GM18861 (cell line): ENCODE measurements around the gene SETD2.
"Not testable (repeated sequence)": the region's sequence is repeated elsewhere in the genome, so short reads cannot be mapped to it uniquely, and the experiment has no call there.

ENCODE experiments used
- ATAC-seq: cut with Tn5 transposase; IDR thresholded peaks from one replicate; pipeline ENCODE4 v1.9.1; 2021; ENCODE audit not compliant: unreplicated experiment

The SETD2 gene

DNA sequence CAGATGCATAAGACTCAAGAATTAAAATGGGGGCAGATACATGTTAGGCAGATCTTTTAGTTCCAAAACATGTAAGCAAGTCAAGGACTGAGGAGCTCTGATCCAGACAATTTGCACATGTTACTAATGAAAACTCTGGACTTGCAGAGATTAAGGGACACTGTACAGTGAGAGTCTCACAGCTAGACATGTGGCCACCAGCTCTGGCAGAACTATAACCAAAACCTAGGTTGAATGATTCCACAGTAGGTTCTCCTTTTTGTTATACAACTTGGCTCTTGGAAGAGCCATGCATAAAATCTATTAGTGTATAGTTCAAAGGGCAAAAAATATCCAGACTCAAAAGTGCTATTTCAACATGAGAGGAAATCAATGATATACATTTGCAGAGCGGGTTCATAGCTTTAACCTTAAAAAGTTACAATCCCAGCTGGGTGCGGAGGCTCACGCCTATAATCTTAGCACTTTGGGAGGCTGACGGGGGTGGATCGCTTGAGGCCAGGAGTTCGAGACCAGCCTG, 61.8 kb downstream of the SETD2 start:
- ATAC-seq = no peak

DNA sequence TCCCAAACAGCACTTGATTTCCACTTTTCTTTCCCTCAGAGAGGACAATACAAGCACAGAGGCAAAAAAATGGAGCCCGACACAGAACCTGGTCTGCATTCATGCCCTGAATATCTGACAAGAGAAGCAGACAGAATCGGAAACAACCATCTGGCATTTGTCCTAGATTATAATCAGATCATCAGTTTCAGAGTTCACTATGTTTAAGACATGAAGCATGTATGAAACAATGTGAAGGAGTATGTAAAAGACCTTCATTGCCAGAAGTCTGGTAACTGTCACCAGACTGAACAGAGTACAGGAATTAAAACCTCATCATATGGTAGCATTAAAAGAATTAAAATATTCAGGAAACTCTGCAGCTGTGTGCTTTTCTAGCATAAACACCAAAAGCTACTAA, 65.0 kb downstream of the SETD2 start:
- ATAC-seq = no peak

DNA sequence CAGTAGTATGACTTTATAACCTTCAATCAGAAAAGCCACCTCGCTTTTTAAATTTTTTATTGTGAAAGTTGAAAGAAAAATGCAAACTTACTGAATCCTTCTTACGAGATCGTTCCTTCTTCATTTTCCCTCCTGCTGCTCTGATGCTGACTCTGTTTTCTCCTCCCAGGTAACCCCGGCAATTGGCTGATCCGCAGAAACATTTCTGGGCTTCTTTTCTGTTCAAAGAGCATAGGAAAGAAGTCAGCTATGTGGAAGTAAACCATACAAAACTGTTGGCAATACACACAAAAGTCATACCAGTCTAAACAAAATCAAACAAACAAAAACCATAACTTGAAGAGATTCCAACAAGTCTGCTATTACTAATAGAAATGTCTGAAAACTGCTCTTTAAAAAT, 66.0 kb downstream of the SETD2 start:
- no peak for ATAC-seq

DNA sequence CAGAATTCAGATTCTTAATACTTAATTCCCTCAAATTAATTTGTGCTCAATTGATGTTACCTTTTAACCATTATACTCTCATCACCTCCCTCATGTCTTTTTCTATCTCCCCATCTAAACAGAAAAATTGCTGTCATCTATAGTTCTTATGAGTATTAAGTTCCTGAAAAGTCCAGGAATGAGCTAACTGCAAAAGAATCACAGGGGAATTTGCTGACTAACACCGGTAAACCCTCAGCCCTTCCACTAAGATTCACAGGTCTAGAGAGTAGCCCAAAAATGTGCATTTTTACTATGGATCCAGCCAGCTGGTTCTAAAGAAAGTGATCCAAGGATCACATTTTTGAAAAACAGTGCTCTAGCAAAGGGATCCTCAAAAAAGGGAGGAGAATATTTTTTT, 67.0 kb downstream of the SETD2 start:
- no peak for ATAC-seq

DNA sequence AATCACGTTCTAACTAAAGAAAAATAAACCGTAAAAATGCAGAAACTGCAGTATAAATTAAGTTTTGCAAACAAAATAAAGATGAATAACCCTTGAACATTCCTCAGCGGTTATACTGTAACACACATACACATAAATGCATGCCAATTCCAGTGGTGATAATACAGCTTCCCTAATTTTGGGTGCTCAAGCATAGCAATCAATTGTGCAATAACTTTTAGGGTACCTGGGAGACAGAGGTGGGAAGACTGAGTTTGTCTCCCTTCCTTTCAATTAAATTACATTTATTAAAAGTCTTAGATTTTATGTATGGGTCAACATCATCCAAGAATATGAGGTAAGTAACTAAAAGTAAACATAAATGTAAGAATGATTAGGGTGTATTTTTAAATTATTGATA, 71.8 kb downstream of the SETD2 start:
- no peak for ATAC-seq

DNA sequence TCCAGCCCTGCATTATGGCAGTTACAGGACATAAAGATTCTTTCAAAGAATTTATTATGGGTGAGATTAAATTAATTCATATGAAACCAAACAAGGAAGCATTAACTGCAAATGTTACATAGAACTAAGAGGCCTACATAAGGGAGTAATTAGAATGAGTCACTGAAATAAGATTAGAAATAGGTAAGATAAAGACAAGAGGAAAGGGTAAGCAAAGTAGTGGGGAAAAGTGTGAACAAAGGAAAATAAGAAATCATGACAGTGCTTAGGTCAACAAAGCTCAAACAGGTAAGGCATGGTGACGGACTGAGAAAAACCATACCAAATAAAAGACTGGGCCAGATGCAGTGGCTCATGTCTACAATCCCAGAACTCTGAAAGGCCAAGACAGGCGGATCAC, 74.3 kb downstream of the SETD2 start:
- no peak for ATAC-seq

DNA sequence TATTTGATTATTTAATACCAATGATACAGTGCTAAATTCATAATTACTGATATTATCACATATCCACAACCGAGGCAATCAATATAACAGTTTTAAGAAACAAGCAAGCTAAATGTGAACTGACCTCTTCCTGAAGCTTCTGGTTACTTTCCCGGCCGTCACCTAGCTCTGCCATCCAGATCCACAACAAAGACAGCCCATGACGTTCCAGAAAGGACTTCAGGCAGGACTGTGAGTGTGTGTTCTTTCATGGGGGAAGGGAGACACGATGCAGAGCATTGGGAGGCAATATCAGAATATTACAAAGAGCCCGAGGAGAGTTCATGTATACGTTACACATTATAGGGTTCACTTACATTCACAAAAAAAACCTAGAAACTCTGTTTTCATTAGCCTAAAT, 77.8 kb downstream of the SETD2 start:
- ATAC-seq = no peak

DNA sequence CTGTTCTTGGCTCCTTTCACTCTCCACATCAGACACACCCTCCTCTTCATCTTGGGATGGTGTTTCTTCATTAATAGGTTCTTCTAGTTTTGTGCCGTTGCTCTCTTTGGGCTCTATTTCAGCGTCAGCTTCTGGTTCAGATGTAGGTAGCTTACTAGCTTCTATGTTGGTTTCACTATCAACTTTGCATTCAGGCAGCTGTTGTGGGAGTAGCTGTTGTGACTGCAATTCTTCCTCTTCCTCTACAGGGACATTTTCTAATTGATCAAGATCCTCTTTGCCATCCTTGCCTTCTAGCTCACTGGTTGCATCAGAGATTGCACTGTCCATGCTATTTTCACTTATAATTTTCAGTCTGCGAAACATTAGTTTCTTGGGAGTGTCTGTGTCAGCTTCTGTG, 80.1 kb downstream of the SETD2 start:
- ATAC-seq = no peak

DNA sequence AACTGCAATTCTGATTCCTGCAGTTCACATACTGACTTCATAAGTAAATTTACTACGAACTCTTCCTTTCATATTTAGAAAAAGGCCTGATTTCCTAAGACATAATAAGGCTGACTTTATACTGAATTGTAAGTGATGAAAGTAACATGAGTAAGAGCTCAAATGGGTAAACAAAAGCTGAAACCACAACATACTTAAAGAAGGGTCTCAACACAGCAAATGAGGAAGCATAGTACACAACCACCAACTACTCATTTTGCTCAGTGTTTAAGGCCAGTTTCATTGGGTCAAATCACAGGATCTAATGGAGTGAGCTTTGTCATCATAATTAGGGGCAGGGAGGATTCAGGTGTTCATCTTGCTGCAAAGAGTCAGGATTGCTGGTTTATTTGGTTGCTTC, 81.4 kb downstream of the SETD2 start:
- no peak for ATAC-seq

DNA sequence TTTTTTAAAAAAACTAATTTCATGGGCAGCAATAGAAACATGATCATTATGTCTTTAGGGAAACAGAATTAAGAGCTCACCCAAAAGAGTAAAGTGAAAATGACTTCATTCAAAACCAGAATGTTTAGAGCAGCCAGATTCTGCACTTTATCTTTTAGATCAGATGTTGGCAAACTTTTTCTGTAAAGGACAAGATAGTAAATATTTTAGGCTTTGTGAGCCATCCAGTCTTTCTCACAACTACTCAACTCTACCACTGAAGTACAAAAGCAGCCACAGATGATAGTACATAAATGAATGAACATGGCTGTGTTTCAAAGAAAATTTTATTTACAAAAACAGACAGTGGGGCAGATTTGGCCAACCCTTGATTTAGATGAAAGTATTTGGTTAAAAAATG, 84.5 kb downstream of the SETD2 start:
- no peak for ATAC-seq

DNA sequence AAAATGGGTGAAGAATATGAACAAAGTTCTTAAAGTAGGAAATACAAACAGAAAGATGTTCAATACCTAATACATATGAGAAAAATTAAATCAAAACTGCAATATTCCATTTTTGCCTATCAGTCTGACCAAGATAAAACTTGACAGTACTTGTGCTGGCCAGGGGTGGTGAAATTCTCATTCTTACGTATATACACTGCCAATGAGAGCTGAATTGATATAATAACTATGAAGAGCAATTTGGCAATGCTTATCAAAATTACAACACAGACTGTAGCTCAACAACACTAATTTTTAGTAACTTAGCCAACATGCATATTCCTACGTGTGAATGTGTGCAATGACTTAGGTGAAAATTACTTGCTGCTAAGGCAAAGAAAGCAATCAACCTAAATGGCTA, 90.2 kb downstream of the SETD2 start:
- no peak for ATAC-seq

DNA sequence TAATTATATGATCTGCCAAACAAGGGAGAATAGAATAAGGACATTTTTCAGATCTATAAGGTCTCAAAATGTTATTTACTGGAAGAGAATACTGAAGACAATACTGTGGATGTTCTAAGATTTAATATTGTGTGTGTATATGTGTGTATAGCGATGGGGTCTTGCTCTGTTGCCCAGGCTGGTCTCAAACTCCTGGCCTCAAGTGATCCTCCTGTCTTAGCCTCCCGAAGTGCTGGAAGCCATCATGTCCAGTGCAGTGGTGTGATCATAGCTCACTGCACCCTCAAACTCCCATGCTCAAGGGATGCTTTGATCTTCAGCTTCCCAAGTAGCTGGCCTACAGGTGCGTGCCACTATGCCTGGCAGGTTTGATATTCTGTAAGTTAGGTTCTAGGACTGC, 93.1 kb downstream of the SETD2 start:
- ATAC-seq = no peak

DNA sequence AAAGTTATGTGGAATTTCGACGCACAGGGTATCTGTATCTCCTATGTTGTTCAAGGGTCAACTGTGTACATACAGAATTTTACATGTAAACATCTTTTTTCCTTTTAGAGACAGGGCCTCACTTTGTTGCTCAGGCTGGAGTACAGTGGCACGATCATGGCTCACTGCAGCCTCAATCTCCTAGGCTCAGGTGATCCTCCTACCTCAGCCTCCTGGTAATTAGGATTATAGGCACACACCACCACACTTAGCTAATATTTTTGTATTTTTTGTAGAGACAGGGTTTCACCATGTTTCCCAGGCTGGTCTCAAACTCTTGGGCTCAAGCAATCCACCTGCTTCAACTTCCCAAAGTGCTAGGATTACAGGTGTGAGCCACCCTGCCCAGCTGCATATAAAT, 97.7 kb downstream of the SETD2 start:
- ATAC-seq = not testable (repeated sequence)

DNA sequence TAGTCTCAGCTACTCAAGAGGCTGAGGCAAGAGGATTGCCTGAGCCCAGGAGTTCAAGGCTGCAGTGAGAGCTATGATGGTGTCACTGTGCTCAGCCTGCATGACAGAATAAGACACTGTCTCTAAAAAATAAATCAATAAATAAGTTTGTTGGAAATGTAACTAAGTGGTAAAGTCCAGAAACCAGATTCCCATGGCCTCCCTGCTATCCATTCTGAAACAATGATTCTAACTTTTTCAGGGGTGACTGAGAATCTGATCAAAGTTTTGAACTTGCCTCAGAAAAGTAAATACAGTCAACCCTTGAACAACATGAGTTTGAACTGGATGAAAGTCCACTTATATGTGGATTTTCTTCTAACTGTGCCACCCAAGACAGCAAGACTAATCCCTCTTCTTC, 98.2 kb downstream of the SETD2 start:
- no peak for ATAC-seq

DNA sequence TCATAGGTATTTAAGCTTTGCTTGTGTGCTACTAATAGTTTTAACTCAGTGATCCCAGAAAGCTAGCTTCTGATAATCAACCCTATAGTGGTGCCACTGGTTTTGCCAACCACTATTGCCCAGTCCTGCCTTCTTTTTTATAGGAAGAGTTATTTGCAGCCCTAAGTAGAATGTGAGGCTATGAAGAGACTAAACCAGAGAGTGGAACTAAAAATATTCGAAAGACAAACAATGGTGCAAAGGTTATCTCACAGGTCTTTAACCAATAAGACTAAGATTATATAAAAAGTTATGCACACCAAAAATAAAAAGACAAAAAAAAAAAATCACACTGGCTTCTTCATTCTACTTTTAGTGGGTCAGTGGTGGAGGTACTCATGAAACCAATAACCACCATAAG, 98.9 kb downstream of the SETD2 start:
- ATAC-seq = no peak

DNA sequence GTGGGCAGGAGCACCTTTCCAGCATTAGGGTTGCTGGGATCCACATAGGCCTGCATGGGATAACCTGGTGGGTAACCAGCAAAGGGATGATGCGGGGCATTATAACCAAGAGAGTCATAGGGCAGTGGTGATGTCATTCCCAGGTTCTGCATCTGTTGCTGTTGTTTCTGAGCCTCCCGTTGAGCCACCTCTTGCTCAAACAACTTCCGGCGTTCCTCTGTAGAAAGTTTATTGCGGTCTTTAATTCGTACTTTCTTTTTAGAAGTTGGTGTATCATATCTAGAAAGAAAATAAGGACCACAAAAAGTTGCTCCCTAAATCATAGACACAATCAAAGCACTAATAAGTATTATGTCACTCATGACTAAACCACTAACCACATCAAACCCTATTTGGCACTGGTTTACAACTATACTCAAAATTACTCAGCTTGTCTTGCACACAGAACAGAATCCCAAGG, 106.7 kb downstream of the SETD2 start:
- no peak for ATAC-seq

DNA sequence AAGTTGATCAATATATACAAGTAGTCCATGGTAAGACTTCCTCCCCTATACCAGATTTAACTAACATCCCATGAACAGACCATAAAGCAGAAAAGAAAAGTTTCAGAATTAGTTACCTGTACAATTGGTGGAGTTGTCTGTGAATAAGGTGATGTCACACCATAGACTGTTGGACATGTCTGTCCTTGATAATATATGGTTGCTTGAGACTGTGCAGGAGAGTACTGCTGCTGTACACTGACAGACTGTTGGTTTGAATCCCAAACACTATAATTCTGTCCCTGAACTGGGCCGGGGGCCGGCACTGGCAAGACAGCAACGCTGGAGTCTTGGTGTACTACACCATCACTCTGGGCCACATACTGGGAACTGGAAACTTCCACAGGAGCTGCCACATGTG, 107.2 kb downstream of the SETD2 start:
- no peak for ATAC-seq

DNA sequence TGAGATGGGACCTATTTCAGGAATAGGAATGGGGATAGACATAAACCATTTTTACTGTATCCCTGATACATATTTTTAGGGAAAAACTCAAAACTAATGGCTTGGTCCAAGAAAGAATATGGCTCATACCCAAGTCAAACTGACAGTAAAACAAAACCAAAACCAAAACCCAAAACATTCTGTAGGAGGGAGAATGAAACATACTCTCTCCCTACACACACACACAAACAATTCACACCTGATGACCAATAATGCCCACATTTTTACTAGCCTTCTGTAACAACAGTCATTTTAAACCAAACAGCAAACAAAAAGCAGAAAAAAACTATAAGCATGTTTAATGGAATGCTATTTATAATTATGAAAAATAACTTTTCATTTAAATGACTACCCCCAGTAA, 109.5 kb downstream of the SETD2 start:
- ATAC-seq = no peak

DNA sequence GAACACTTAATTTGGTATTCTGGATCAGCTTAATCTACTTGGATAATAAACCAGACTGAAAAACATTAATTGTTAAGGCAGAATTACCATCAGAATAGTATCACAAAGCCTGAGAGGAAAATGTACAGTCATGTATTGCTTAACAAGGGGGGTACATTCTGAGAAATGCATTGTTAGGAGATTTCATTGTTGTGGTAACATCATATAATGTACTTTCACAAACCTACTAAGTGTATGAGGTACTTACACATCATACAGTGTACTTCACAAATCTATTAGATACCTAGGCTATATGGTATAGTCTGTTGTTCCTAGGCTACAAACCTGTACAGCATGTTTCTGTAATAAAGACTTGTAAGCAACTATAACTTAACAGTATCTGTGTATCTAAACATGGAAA, 116.2 kb downstream of the SETD2 start:
- ATAC-seq = no peak

DNA sequence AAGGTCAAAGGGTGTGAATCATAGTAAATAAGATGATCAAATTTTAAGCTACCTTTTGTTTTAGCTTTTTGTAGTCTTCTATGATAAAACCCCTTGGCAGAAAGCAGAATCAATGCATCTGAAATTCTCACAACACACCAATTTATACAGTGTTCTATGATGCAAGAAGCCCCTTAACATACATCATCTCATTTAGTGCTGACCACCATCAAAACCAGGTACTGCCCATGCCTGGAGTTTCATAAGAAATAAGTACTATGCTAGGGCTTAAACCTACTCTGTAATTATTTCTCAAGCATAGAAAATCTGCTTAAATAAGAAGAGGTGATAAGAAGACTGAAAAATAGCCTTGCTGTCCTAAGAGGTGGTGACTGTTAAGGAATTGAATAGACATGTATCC, 116.8 kb downstream of the SETD2 start:
- no peak for ATAC-seq

DNA sequence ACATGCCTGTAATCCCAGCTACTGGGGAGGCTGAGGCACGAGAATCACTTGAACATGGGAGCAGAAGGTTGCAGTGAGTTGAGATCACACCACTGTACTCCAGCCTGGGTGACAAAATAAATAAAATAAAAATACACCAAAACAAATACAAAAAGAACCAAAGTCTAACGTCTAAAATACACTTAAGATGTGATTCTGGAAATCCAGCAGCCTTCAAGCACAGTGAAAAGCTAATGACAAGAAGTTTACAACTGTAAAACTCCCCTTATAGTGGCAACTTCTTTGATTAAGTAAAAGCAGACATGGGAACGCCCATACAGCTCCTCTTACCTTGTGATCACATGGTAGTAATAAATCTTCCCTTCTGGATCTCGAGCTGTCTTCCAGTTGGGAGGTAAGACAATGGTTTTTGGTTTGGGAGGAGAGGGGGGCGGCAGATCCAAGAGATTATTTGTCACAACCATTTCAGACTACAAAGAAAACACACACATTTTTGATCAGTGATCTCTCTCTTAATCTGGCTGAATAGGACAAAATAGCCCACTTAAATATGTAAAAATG, 121.6 kb downstream of the SETD2 start:
- no peak for ATAC-seq

DNA sequence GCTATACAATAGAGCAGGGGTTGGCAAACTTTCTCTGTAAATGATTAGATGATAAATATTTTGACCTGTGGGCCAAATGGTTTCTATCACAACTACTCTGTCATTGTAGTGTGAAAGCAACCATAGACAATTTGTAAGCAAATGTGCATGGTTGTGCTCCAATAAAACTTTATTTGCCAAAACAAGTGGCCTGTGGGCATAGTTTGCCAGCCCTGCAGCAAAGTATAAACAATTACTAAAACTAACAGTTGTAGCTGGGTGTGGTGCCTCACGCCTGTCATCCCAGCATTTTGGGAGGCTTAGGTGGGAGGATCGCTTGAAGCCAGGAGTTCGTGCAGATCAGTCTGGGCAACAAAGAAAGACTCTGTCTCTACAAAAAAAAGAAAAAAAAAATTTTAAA, 122.8 kb downstream of the SETD2 start:
- no peak for ATAC-seq

DNA sequence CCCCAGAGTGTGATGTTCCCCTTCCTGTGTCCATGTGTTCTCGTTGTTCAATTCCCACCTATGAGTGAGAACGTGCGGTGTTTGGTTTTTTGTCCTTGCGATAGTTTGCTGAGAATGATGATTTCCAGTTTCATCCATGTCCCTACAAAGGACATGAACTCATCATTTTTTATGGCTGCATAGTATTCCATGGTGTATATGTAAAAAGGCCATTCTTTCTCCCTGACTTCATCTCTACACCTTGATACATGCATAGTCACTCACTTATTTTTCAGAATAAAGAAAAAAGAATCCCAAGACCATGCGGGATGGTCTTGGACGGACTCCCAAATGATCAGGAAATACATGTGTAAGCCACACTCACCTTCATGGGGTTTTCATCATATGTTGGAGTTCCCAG, 126.6 kb downstream of the SETD2 start:
- not testable (repeated sequence) for ATAC-seq

DNA sequence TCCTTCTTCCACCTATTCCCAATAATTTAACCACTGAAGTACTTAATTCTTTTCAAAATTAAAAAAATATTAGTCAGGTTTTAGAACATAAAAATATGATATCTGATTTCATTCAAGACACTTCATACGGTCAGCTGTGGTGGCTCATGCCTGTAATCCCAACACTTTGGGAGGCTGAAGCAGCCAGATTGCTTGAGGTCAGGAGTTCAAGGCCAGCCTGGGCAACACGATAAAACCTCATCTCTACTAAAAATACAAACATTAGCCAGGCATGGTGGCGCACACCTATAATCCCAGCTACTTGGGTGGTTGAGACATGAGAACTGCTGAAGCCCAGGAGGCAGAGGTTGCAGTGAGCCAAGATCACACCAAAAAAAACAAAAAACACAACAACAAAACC, 127.8 kb downstream of the SETD2 start:
- ATAC-seq = no peak
